ENCODE data around the gene LY6G6F. TPM values are rescaled to one million over a fixed set of nuclear protein-coding genes. Genes with fewer than 3 reads are reported as not detected.
A peak's percentile ranks its signal among the peaks of the same experiment; 100 is the strongest.

The LY6G6F gene
- total and polyA plus RNA-seq, 2 of the 13 experiments (the other 11 are each of a cell fraction or from before 2014, with no cell fraction given): not detected

DNA sequence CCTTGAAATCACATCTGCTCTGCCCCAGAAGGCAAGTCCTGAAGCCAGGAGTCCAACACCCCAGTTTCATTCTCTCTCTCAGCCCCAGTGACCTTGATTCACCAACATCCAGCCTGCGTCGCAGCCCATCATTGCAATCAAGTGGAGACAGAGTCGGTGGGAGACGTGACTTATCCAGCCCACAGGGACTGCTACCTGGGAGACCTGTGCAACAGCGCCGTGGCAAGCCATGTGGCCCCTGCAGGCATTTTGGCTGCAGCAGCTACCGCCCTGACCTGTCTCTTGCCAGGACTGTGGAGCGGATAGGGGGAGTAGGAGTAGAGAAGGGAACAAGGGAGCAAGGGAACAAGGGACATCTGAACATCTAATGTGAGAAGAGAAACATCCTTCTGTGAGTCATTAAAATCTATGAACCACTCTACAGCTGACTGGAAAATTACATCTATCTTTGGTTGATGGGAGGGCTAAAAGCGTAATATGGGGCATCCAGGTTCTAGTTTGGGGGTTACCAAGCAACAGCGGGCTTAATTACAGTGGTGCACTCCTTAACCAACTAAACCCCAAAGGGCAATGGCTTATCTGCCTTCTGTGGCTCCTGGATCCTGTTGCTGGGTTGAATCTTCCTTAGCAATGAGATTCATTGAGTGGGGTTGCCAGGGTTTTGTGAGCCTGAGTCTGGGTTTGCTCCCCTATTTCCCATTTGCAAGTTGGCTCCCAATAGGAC is 11.0 kb downstream of the LY6G6F start:
- Histone ChIP-seq H3K79me2 (ENCODE audit: insufficient read depth, low read length) (no peaks in the 10 kb centered on the region), H3K27ac (ENCODE audit: extremely low read length, insufficient read depth, low read length) (no peak overlapping the region), H3K9ac (ENCODE audit: insufficient read depth, low read depth, low read length) (no peak overlapping the region), H3K27me3 (ENCODE audit: control insufficient read depth in 1 of 2, insufficient read depth in 2 of 2, low read length in 2 of 2) (peaks cover 6 to 47% of the 10 kb centered on the region in 2 experiments; a peak in 4 of 5 replicates), H3K4me2 (ENCODE audit: low read depth, low read length) (peak overlapping the region; percentile 52), H3K36me3 (replicated peaks in 1 of 2; ENCODE audit: control insufficient read depth in 1 of 2, insufficient read depth in 2 of 2, low read length in 2 of 2) (no peaks in the 10 kb centered on the region), H2AFZ (ENCODE audit: low read length) (no peak overlapping the region), H3K4me1 (ENCODE audit: insufficient read depth, low read length) (peaks cover 25% of the 10 kb centered on the region), H4K20me1 (ENCODE audit: insufficient read depth, low read length) (no peaks in the 10 kb centered on the region), H3K9me3 (ENCODE audit: low read length) (no peaks in the 10 kb centered on the region), H3K4me3 (replicated peaks in 1 of 3; ENCODE audit: insufficient read depth in 1 of 3, low read depth in 2 of 3, low read length in 3 of 3) (no peak overlapping the region)
- no TSS peak for BruUV-seq (replicated peaks)
- DNase-seq (ENCODE audit: low spot score) (peak; percentile 74), ATAC-seq (peak; percentile 93), FAIRE-seq (peak; percentile 81)
- in situ Hi-C loops (cut with HindIII; ENCODE audit: extremely low pct_ligation_motif_present, low pct_unique_long_range_greater_than_20kb) (no loop called here), intact Hi-C loops (cut with micrococcal nuclease; ENCODE audit: unreplicated experiment) (loop anchor here (5.0 kb wide), 1 partner anchor 35 kb away; the partner anchor contains the start of gene LY6G5C)
- CTCF ChIA-PET (ENCODE audit: low intra/inter-chr PET ratio, low total read pairs): interaction anchor here (0.9 kb wide), 1 partner anchor 52 kb away, joined by 3 read pairs; no protein-coding TSS in a partner anchor
- POLR2A ChIA-PET: interaction anchor here (0.8 to 1.6 kb wide), 5 partner anchors 12 to 110 kb away, joined by 3 to 7 read pairs (median 3); partner anchors contain the start of genes ABHD16A, DDAH2, HSPA1B and VWA7
- 23% methylated on average over 10 of the region's 10 CpGs for WGBS (ENCODE audit: low lambda C conversion rate)
- TF ChIP-seq RAD21 (CRISPR knock-in tag; IDR thresholded peaks at IDR 0.05): peak; percentile 88
- TF ChIP-seq KMT2A (CRISPR knock-in tag; IDR thresholded peaks at IDR 0.05): 0 out of 2 replicates have a peak, but pooled peaks have one; percentile 27
- TF ChIP-seq, protein P1, sequence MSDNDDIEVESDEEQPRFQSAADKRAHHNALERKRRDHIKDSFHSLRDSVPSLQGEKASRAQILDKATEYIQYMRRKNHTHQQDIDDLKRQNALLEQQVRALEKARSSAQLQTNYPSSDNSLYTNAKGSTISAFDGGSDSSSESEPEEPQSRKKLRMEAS (IDR thresholded peaks at IDR 0.05): peak; percentile 64; the same call in 1 of the 2 replicates
- no peak for TF ChIP-seq ADNP (CRISPR knock-in tag; IDR thresholded peaks at IDR 0.05)
- TF ChIP-seq ELF1 (CRISPR knock-in tag; IDR thresholded peaks at IDR 0.05): no peak
- peak; percentile 52; the same call in 1 of the 2 replicates for TF ChIP-seq NRL (CRISPR knock-in tag; IDR thresholded peaks at IDR 0.05; ENCODE audit: borderline replicate concordance)
- no peak for TF ChIP-seq MXD3 (CRISPR knock-in tag; IDR thresholded peaks at IDR 0.05)
- peak; percentile 55; the same call in 1 of the 3 replicates for TF ChIP-seq MXI1 (IDR thresholded peaks at IDR 0.05; ENCODE audit: borderline replicate concordance, low read depth, low read length)
- no peak for TF ChIP-seq EED (CRISPR knock-in tag; IDR thresholded peaks at IDR 0.05)
- peak; percentile 37; the same call in 1 of the 2 replicates for TF ChIP-seq CEBPG (CRISPR knock-in tag; IDR thresholded peaks at IDR 0.05)
- no peak for TF ChIP-seq ZNF235 (CRISPR knock-in tag; IDR thresholded peaks at IDR 0.05; ENCODE audit: borderline replicate concordance)
- peak; percentile 99 for TF ChIP-seq XRCC5 (optimal IDR thresholded peaks at IDR 0.05; ENCODE audit: low read length)
- peak; percentile 30; the same call in 1 of the 2 replicates for TF ChIP-seq RXRB (CRISPR knock-in tag; IDR thresholded peaks at IDR 0.05; ENCODE audit: borderline replicate concordance)
- TF ChIP-seq HDAC2 (CRISPR knock-in tag; IDR thresholded peaks at IDR 0.05): peak; percentile 56; the same call in 1 of the 2 replicates
- peak; percentile 69; the same call in 1 of the 2 replicates for TF ChIP-seq ZNF331 (CRISPR knock-in tag; IDR thresholded peaks at IDR 0.05)
- TF ChIP-seq ZNF292 (CRISPR knock-in tag; IDR thresholded peaks at IDR 0.05; ENCODE audit: borderline replicate concordance, low read depth): peak; percentile 64; the same call in 1 of the 2 replicates
- TF ChIP-seq, protein P2, sequence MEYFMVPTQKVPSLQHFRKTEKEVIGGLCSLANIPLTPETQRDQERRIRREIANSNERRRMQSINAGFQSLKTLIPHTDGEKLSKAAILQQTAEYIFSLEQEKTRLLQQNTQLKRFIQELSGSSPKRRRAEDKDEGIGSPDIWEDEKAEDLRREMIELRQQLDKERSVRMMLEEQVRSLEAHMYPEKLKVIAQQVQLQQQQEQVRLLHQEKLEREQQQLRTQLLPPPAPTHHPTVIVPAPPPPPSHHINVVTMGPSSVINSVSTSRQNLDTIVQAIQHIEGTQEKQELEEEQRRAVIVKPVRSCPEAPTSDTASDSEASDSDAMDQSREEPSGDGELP (IDR thresholded peaks at IDR 0.05; ENCODE audit: borderline replicate concordance, low read depth): 0 out of 2 replicates have a peak, but pooled peaks have one; percentile 16
- peak; percentile 37; the same call in 1 of the 2 replicates for TF ChIP-seq TFDP1 (CRISPR knock-in tag; IDR thresholded peaks at IDR 0.05; ENCODE audit: borderline replicate concordance)
- peak; percentile 45; the same call in 1 of the 2 replicates for TF ChIP-seq IKZF5 (CRISPR knock-in tag; IDR thresholded peaks at IDR 0.05)
- no peak for TF ChIP-seq ZNF572 (CRISPR knock-in tag; IDR thresholded peaks at IDR 0.05)
- no peak for TF ChIP-seq LCORL (IDR thresholded peaks at IDR 0.05)
- TF ChIP-seq LCORL (CRISPR knock-in tag; IDR thresholded peaks at IDR 0.05): peak; percentile 64
